Osteocyte (in vitro differentiated cells): ENCODE measurements around the gene GALNT9. TPM values are rescaled to one million over a fixed set of nuclear protein-coding genes. Genes with fewer than 3 reads are reported as not detected.

Source experiments
- DNase-seq: peaks from one replicate; pipeline ENCODE4 v3.0.0; 2021; ENCODE audit warnings: mixed read lengths; ENCODE audit not compliant: unreplicated experiment; ENCODE audit errors: extremely low spot score
- H3K27ac Mint-ChIP-seq: one replicate; pipeline ENCODE4 v1.8.0; 2021; ENCODE audit warnings: mild to moderate bottlenecking, mixed read lengths; ENCODE audit not compliant: unreplicated experiment
- H3K27me3 Mint-ChIP-seq: one replicate; pipeline ENCODE4 v1.8.0; 2021; ENCODE audit warnings: mixed read lengths; ENCODE audit not compliant: unreplicated experiment
- H3K36me3 Mint-ChIP-seq: one replicate; pipeline ENCODE4 v1.8.0; 2021; ENCODE audit warnings: mixed read lengths; ENCODE audit not compliant: unreplicated experiment
- H3K4me1 Mint-ChIP-seq: one replicate; pipeline ENCODE4 v1.8.0; 2021; ENCODE audit warnings: mixed read lengths; ENCODE audit not compliant: unreplicated experiment
- H3K4me3 Mint-ChIP-seq: one replicate; pipeline ENCODE4 v1.8.0; 2021; ENCODE audit warnings: mild to moderate bottlenecking, moderate library complexity, mixed read lengths; ENCODE audit not compliant: unreplicated experiment
- H3K9me3 Mint-ChIP-seq: one replicate; pipeline ENCODE4 v1.8.0; 2021; ENCODE audit warnings: mixed read lengths; ENCODE audit not compliant: unreplicated experiment
- CTCF ChIP-seq: fragments of 200-600 bp; sonication (generic); IDR thresholded peaks from 2 replicates; pipeline ENCODE4 v1.5.0; 2021; ENCODE audit warnings: antibody characterized with exemption, mild to moderate bottlenecking, moderate library complexity
- total RNA-seq: library from RNA; stranded (reverse); gene quantifications from 2 replicates; pipeline ENCODE4 v1.2.1, GENCODE V29; 2021

Gene GALNT9
- total RNA-seq, 1 donor from 2014 or later = not detected

GRCh38 chr12:132176385-132176919, 152.9 kb downstream of the GALNT9 start:
- no peaks in the 10 kb centered on the region for H3K9me3 Mint-ChIP-seq
- no peak for TF ChIP-seq CTCF
- H3K27me3 Mint-ChIP-seq = peaks cover 38% of the 10 kb centered on the region
- DNase-seq = no peak
- no peak overlapping the region for H3K4me3 Mint-ChIP-seq
- no peaks in the 10 kb centered on the region for H3K36me3 Mint-ChIP-seq
- H3K27ac Mint-ChIP-seq = no peak overlapping the region
- H3K4me1 Mint-ChIP-seq = no peaks in the 10 kb centered on the region

- no peak for DNase-seq
- no peaks in the 10 kb centered on the region for H3K36me3 Mint-ChIP-seq
- no peaks in the 10 kb centered on the region for H3K9me3 Mint-ChIP-seq
- no peak for TF ChIP-seq CTCF
- H3K4me3 Mint-ChIP-seq = no peak overlapping the region
- no peak overlapping the region for H3K27ac Mint-ChIP-seq
- peaks cover 38% of the 10 kb centered on the region for H3K27me3 Mint-ChIP-seq
- no peaks in the 10 kb centered on the region for H3K4me1 Mint-ChIP-seq
Measured at GRCh38 chr12:132175496-132176384, 153.6 kb downstream of the GALNT9 start.

GRCh38 chr12:132174839-132175490, 154.4 kb downstream of the GALNT9 start:
- no peak overlapping the region for H3K27ac Mint-ChIP-seq
- no peaks in the 10 kb centered on the region for H3K4me1 Mint-ChIP-seq
- no peak for TF ChIP-seq CTCF
- H3K36me3 Mint-ChIP-seq = no peaks in the 10 kb centered on the region
- no peak overlapping the region for H3K4me3 Mint-ChIP-seq
- H3K27me3 Mint-ChIP-seq = peaks cover 35% of the 10 kb centered on the region
- no peak for DNase-seq
- H3K9me3 Mint-ChIP-seq = no peaks in the 10 kb centered on the region

- H3K9me3 Mint-ChIP-seq = no peaks in the 10 kb centered on the region
- no peak overlapping the region for H3K27ac Mint-ChIP-seq
- H3K4me3 Mint-ChIP-seq = no peak overlapping the region
- H3K27me3 Mint-ChIP-seq = peaks cover 29% of the 10 kb centered on the region
- TF ChIP-seq CTCF = no peak
- no peaks in the 10 kb centered on the region for H3K4me1 Mint-ChIP-seq
- no peaks in the 10 kb centered on the region for H3K36me3 Mint-ChIP-seq
- no peak for DNase-seq
Measured at GRCh38 chr12:132174015-132174838, 155.2 kb downstream of the GALNT9 start.
